CD4-positive, alpha-beta T cell (primary cell): ENCODE data around the gene MYZAP. TPM values are rescaled to one million over a fixed set of nuclear protein-coding genes. Genes with fewer than 3 reads are reported as not detected.

Experiments
- ATAC-seq: fragments of 200-7000 bp; cut with Tn5 transposase; one replicate; pipeline ENCODE4 v1.10.0; 2022; ENCODE audit warnings: mild to moderate bottlenecking; ENCODE audit not compliant: poor library complexity
- CTCF ChIA-PET: fragments of 350-600 bp; sonication (Branson Sonifier 250); formaldehyde crosslinking; loops from one replicate; lab custom pipeline; 2021; ENCODE audit warnings: antibody characterized with exemption, inconsistent platforms; lab: Charles Lee
- POLR2A ChIA-PET: fragments of 350-600 bp; sonication (Branson Sonifier 250); formaldehyde crosslinking; loops from one replicate; lab custom pipeline; 2021; ENCODE audit warnings: antibody characterized with exemption, inconsistent platforms; lab: Charles Lee
- DNase-seq, 14 experiments: peaks; one replicate each; pipeline ENCODE4 v3.0.0-alpha.2; 2013 to 2020; ENCODE audit warnings: mixed read lengths in 2 of 14
- H3K27ac ChIP-seq, 2 donors: one replicate each; pipeline versions ENCODE4 v1.5.1 to v1.7.0; 2013; ENCODE audit warnings: low read length in 2 of 2, low read depth in 1 of 2, mild to moderate bottlenecking in 1 of 2
- H3K27me3 ChIP-seq, 2 experiments: 1 replicate in 1 of 2; 2 replicates in 1 of 2; pipeline versions ENCODE4 v1.6.1 to v1.7.0; 2013; ENCODE audit warnings: low read length in 2 of 2, control low read depth in 1 of 2, mild to moderate bottlenecking in 1 of 2, moderate library complexity in 1 of 2; ENCODE audit not compliant: insufficient read depth in 2 of 2, control insufficient read depth in 1 of 2
- H3K36me3 ChIP-seq: one replicate; pipeline ENCODE4 v1.6.1; 2013; ENCODE audit warnings: low read length, control low read depth; ENCODE audit not compliant: insufficient read depth
- H3K4me1 ChIP-seq: one replicate; pipeline ENCODE4 v1.6.1; 2013; ENCODE audit warnings: low read length, control low read depth; ENCODE audit not compliant: insufficient read depth
- H3K4me3 ChIP-seq: one replicate; pipeline ENCODE4 v1.5.1; 2013; ENCODE audit warnings: mild to moderate bottlenecking, low read length, moderate library complexity
- H3K9me3 ChIP-seq, 2 experiments: 1 replicate in 1 of 2; 2 replicates in 1 of 2; pipeline versions ENCODE4 v1.6.1 to v1.7.0; 2013; ENCODE audit warnings: low read length in 2 of 2, mild to moderate bottlenecking in 2 of 2, control low read depth in 1 of 2, moderate library complexity in 1 of 2; ENCODE audit not compliant: control insufficient read depth in 1 of 2, insufficient read depth in 1 of 2
- H3K27ac Mint-ChIP-seq: one replicate; pipeline ENCODE4 v1.8.0; 2020; ENCODE audit warnings: mixed read lengths
- H3K27me3 Mint-ChIP-seq: one replicate; pipeline ENCODE4 v1.8.0; 2021; ENCODE audit warnings: mixed read lengths
- H3K36me3 Mint-ChIP-seq: one replicate; pipeline ENCODE4 v1.8.0; 2021; ENCODE audit warnings: low read depth, mixed read lengths
- H3K4me1 Mint-ChIP-seq: one replicate; pipeline ENCODE4 v1.8.0; 2021; ENCODE audit warnings: low read depth, mixed read lengths
- H3K4me3 Mint-ChIP-seq: one replicate; pipeline ENCODE4 v1.8.0; 2020; ENCODE audit warnings: mild to moderate bottlenecking, mixed read lengths
- H3K9me3 Mint-ChIP-seq: one replicate; pipeline ENCODE4 v1.8.0; 2020; ENCODE audit warnings: mixed read lengths
- intact Hi-C, 2 experiments: fragments of 100-400 bp; cut with DNase I in 1 of 2; cut with micrococcal nuclease in 1 of 2; formaldehyde crosslinking; loops; one replicate each; pipeline versions ENCODE4 v1.15.1 to v1.9.0; 2023 to 2025; cut with DNase I, micrococcal nuclease
- total RNA-seq, 174 experiments: library from RNA in 2 of 174; stranded (reverse) in 2 of 174; gene quantifications; one replicate each; pipeline ENCODE4 v1.2.3 and lab custom pipeline; 2021 to 2026
- TF ChIP-seq, protein P1 (sequence below): fragments of 200-600 bp; IDR thresholded peaks from one replicate; pipeline ENCODE4 v1.8.0; 2022; ENCODE audit warnings: antibody characterized with exemption, mild to moderate bottlenecking

The MYZAP gene
- total RNA-seq, 2 experiments from 2014 or later = 0.66 to 1.1 TPM

DNA sequence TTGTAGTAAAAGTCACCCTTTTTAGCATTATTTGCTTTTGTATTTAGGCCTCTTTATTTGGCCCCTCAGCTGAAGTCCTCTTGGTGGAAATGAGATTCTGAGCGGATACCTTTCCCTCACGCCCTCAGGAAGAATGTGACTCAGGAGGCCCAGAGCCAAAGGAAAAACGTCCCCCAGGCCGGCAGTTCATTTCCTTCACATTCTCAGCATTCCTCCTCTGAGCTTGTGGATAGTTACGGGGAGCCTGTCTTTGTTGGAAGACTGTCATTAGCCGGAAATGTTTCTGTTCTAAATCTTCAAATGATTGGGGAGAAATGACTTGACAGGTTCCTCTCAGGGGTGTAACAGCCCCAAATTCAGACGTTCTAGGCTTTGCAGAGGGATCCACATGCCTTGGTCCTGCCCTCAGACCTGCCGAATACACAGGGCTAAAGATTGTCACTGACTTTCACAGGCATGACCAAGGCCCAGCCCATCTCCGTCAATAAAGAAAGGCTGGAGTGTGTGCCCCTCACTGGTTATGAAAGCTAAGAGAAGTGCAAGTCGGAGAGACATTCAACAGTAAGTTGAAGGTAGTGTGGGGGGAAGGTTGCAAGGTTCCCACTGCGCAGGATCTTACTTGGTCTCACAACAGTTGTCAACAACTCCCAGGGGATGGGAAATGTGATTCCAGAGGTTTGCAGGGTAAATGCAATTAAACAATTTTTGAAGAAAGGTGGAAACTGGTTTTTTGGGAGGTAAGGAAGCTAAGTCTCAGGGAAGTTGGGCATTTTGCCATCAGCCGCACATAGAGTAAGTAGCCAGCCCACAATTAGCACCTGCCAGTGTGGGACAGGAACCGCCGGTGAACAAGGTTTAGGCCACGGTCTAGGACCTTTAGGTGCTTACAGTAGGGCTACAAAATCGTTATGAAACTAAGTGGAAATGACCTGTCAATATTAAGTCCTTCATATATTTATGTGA, 39.7 kb upstream of the MYZAP start:
- Mint-ChIP-seq H3K4me1 (no peaks in the 10 kb centered on the region), H3K27ac (no peak overlapping the region), H3K9me3 (no peaks in the 10 kb centered on the region), H3K27me3 (peaks cover 5% of the 10 kb centered on the region), H3K36me3 (no peaks in the 10 kb centered on the region), H3K4me3 (no peak overlapping the region)
- Histone ChIP-seq H3K27me3 (peaks cover 0 to 2% of the 10 kb centered on the region in 2 experiments), H3K9me3 (no peaks in the 10 kb centered on the region), H3K4me1 (no peaks in the 10 kb centered on the region), H3K27ac (no peak overlapping the region), H3K36me3 (no peaks in the 10 kb centered on the region), H3K4me3 (no peak overlapping the region)
- no peak for ATAC-seq
- ChIA-PET POLR2A (no interaction called here), CTCF (interaction anchor here (1.0 kb wide), 1 partner anchor 43 kb away, joined by 3 read pairs; no protein-coding TSS in a partner anchor)
- DNase-seq = no peak
- intact Hi-C loops = no loop called here
- TF ChIP-seq, protein P1, sequence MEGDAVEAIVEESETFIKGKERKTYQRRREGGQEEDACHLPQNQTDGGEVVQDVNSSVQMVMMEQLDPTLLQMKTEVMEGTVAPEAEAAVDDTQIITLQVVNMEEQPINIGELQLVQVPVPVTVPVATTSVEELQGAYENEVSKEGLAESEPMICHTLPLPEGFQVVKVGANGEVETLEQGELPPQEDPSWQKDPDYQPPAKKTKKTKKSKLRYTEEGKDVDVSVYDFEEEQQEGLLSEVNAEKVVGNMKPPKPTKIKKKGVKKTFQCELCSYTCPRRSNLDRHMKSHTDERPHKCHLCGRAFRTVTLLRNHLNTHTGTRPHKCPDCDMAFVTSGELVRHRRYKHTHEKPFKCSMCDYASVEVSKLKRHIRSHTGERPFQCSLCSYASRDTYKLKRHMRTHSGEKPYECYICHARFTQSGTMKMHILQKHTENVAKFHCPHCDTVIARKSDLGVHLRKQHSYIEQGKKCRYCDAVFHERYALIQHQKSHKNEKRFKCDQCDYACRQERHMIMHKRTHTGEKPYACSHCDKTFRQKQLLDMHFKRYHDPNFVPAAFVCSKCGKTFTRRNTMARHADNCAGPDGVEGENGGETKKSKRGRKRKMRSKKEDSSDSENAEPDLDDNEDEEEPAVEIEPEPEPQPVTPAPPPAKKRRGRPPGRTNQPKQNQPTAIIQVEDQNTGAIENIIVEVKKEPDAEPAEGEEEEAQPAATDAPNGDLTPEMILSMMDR = no peak

DNA sequence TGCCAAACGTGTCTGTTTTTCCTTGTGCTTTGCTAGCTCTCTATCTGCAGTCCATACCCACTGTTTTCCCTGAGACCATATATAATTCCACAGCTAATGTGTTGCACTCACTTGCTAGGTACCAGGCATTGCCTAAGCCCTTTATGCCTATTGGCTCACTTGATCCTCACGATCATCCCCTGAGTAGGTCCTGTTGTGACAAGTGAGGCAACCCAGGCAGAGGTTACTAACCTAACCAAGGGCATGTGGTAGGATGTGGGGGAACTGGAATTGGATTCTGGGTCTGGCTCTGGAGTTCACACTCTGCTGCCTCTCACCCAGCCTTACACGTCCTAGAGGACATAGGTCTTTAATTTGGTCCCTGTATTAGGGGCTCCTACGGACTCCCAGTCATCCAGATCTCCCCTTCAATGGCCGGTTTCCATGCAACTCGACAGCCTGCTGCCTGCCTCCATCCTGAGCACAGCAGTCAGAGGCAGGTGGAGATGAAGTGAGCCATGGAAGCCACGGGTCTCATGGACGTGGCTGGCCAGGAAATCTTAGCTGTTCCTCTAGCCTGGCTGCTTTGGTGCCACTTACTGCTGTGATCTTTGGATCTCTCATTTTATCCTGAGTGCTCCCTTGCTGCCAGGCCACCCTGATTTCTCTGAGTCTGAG, 38.9 kb upstream of the MYZAP start:
- H3K9me3 Mint-ChIP-seq = no peaks in the 10 kb centered on the region
- Histone ChIP-seq H3K4me3 (no peak overlapping the region), H3K27ac (no peak overlapping the region), H3K4me1 (no peaks in the 10 kb centered on the region), H3K27me3 (peaks cover 0 to 2% of the 10 kb centered on the region in 2 experiments), H3K36me3 (no peaks in the 10 kb centered on the region), H3K9me3 (no peaks in the 10 kb centered on the region)
- H3K4me1 Mint-ChIP-seq = no peaks in the 10 kb centered on the region
- H3K36me3 Mint-ChIP-seq = no peaks in the 10 kb centered on the region
- H3K27me3 Mint-ChIP-seq = peaks cover 5% of the 10 kb centered on the region
- POLR2A ChIA-PET = no interaction called here
- TF ChIP-seq, protein P1 = no peak
- no peak for ATAC-seq
- DNase-seq = no peak
- no peak overlapping the region for H3K27ac Mint-ChIP-seq
- intact Hi-C loops = no loop called here
- H3K4me3 Mint-ChIP-seq = no peak overlapping the region
- CTCF ChIA-PET = no interaction called here

DNA sequence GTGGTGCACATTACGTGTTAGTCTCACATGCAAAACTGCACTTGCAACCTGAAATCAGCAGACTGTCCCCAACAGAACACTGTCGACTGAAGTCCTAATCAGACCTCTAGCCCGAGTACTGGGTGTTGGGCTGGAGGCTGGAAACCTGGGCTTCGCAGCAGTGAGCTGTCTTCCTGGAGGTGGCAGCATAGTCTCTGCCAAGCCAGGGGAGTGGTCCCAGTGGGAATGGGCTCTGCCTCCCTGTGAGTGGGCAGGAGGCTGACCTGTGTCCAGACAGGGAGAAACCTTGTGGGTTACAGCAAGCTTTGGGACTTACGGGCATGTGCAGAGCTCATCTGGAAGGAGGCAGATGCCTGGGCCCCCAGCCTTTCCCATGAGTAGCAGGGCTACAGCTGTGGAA, 38.2 kb upstream of the MYZAP start:
- DNase-seq (no peak), ATAC-seq (no peak)
- H3K4me3 ChIP-seq = no peak overlapping the region
- TF ChIP-seq, protein P1 = no peak
- no peak overlapping the region for H3K27ac ChIP-seq
- ChIA-PET CTCF (no interaction called here), POLR2A (no interaction called here)
- H3K4me3 Mint-ChIP-seq = no peak overlapping the region
- H3K27ac Mint-ChIP-seq = no peak overlapping the region
- H3K36me3 ChIP-seq = no peaks in the 10 kb centered on the region
- no peaks in the 10 kb centered on the region for H3K9me3 ChIP-seq
- H3K27me3 Mint-ChIP-seq = peaks cover 5% of the 10 kb centered on the region
- intact Hi-C loops = no loop called here
- no peaks in the 10 kb centered on the region for H3K4me1 ChIP-seq
- no peaks in the 10 kb centered on the region for H3K9me3 Mint-ChIP-seq
- peaks cover 0 to 2% of the 10 kb centered on the region in 2 experiments for H3K27me3 ChIP-seq
- no peaks in the 10 kb centered on the region for H3K36me3 Mint-ChIP-seq
- H3K4me1 Mint-ChIP-seq = no peaks in the 10 kb centered on the region
